Upper lobe of left lung (tissue), 6 donors: ENCODE data around the gene USP6NL. TPM values are rescaled to one million over a fixed set of nuclear protein-coding genes. Genes with fewer than 3 reads are reported as not detected.

ENCODE experiments used
- ATAC-seq, 2 donors: fragments of 200-7000 bp; cut with Tn5 transposase; one replicate each; pipeline ENCODE4 v1.9.1; 2022; ENCODE audit warnings: mild to moderate bottlenecking in 2 of 2, moderate library complexity in 2 of 2; ENCODE audit not compliant: low FRiP score in 2 of 2
- DNase-seq, 2 donors: peaks; one replicate each; pipeline ENCODE4 v3.0.0-alpha.2; 2019 to 2020
- H3K27ac ChIP-seq, 4 donors: fragments of 200-600 bp; sonication (generic); one replicate each; pipeline ENCODE4 v1.5.1; 2016 to 2019
- H3K27me3 ChIP-seq, 4 donors: fragments of 200-600 bp; sonication (generic); one replicate each; pipeline ENCODE4 v1.5.1; 2017 to 2019
- H3K36me3 ChIP-seq, 4 donors: fragments of 200-600 bp; sonication (generic); one replicate each; pipeline ENCODE4 v1.5.1; 2016 to 2019
- H3K4me1 ChIP-seq, 4 donors: fragments of 200-600 bp; sonication (generic); one replicate each; pipeline ENCODE4 v1.5.1; 2018 to 2019
- H3K4me3 ChIP-seq, 4 donors: fragments of 200-600 bp; sonication (generic); one replicate each; pipeline ENCODE4 v1.5.1; 2017 to 2019; ENCODE audit warnings: mild to moderate bottlenecking in 2 of 4, moderate library complexity in 1 of 4
- H3K9me3 ChIP-seq, 4 donors: fragments of 200-600 bp; sonication (generic); one replicate each; pipeline ENCODE4 v1.5.1; 2018 to 2019
- EP300 ChIP-seq, 4 donors: sonication (generic); formaldehyde crosslinking; IDR thresholded peaks; one replicate each; pipeline ENCODE4 v1.5.1; 2017; ENCODE audit warnings: antibody characterized with exemption in 4 of 4, control low read depth in 2 of 4
- POLR2A ChIP-seq, 4 donors: fragments of 450-650 bp; IDR thresholded peaks; one replicate each; pipeline ENCODE4 v1.5.1; 2016 to 2017; ENCODE audit warnings: antibody characterized with exemption in 4 of 4, mild to moderate bottlenecking in 2 of 4
- POLR2AphosphoS5 ChIP-seq, 2 donors: sonication (generic); formaldehyde crosslinking; IDR thresholded peaks; one replicate each; pipeline ENCODE4 v1.5.1; 2017; ENCODE audit warnings: antibody characterized with exemption in 2 of 2
- WGBS, 2 donors: methylation state at CpG; one replicate each; pipeline ENCODE4 v1.1.5; 2017 to 2018; 5-methylcytosine and 5-hydroxymethylcytosine counted together
- total RNA-seq, 6 donors: library from RNA; depleted of rRNA in 4 of 6; stranded (reverse); fragments of >200 nt in 4 of 6; gene quantifications; one replicate each; pipeline versions ENCODE4 v1.1.0 to v1.2.1, GENCODE V29; 2016 to 2021
- TF ChIP-seq, protein P1 (sequence below), 6 experiments: fragments of 450-650 bp in 4 of 6; fragments of 200-600 bp in 2 of 6; sonication (generic) in 2 of 6; IDR thresholded peaks; one replicate each; pipeline ENCODE4 v1.5.1; 2016 to 2019; ENCODE audit warnings: antibody characterized with exemption in 6 of 6
- donor health status: DM: no; HTN: no; CAD: no; lungs with moderate emphysema.
- donor health status: DM: no; HTN: yes; CAD: no; lungs with severe emphysema.

The USP6NL gene
- total RNA-seq, 6 donors from 2014 or later, result 16.4 to 28.6 (median 21.8) TPM

- TF ChIP-seq EP300 (IDR thresholded peaks at IDR 0.05) (no peak), POLR2AphosphoS5 (IDR thresholded peaks at IDR 0.05) (no peak), POLR2A (IDR thresholded peaks at IDR 0.05) (no peak)
- TF ChIP-seq, protein P1, sequence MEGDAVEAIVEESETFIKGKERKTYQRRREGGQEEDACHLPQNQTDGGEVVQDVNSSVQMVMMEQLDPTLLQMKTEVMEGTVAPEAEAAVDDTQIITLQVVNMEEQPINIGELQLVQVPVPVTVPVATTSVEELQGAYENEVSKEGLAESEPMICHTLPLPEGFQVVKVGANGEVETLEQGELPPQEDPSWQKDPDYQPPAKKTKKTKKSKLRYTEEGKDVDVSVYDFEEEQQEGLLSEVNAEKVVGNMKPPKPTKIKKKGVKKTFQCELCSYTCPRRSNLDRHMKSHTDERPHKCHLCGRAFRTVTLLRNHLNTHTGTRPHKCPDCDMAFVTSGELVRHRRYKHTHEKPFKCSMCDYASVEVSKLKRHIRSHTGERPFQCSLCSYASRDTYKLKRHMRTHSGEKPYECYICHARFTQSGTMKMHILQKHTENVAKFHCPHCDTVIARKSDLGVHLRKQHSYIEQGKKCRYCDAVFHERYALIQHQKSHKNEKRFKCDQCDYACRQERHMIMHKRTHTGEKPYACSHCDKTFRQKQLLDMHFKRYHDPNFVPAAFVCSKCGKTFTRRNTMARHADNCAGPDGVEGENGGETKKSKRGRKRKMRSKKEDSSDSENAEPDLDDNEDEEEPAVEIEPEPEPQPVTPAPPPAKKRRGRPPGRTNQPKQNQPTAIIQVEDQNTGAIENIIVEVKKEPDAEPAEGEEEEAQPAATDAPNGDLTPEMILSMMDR (IDR thresholded peaks at IDR 0.05), result no peak
- ATAC-seq (no peak), DNase-seq (no peak)
- Histone ChIP-seq H3K36me3 (no peaks in the 10 kb centered on the region), H3K4me1 (peaks cover 16 to 23% (median 21%) of the 10 kb centered on the region in 4 donors), H3K4me3 (no peak overlapping the region), H3K9me3 (no peaks in the 10 kb centered on the region), H3K27me3 (no peaks in the 10 kb centered on the region), H3K27ac (no peak overlapping the region)
- WGBS, 2 donors, result 85 to 90% methylated on average over 1 of the region's 1 CpG
Observed at GRCh38 chr10:11548065-11548767, 63.2 kb downstream of the USP6NL start.

DNA sequence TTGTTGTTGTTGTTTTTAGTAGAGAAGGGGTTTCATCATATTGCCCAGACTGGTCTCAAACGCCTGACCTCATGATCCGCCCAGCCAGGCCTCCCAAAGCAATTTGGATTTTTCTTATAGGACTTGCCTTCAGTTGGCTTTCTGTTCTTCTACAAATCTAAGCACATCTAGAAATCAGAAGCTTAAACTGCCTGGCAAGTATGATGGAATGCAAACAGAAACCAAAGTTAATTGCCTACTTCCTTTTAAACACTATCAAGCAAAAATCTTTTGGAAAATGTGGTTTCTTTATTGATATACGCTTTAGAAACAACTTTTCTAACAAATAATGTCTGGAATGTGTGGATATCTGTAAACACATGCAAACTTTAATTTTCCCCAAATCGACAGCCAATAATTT is 64.9 kb downstream of the USP6NL start:
- H3K27me3 ChIP-seq, result no peaks in the 10 kb centered on the region
- H3K27ac ChIP-seq, result no peak overlapping the region
- no peak for ATAC-seq
- no peaks in the 10 kb centered on the region for H3K36me3 ChIP-seq
- TF ChIP-seq, protein P1 (IDR thresholded peaks at IDR 0.05), result no peak
- no peak for TF ChIP-seq EP300 (IDR thresholded peaks at IDR 0.05)
- TF ChIP-seq POLR2AphosphoS5 (IDR thresholded peaks at IDR 0.05), result no peak
- no peak for TF ChIP-seq POLR2A (IDR thresholded peaks at IDR 0.05)
- 55 to 67% methylated on average over 4 of the region's 4 CpGs for WGBS, 2 donors
- DNase-seq, result no peak
- H3K4me3 ChIP-seq, result no peak overlapping the region
- H3K4me1 ChIP-seq, result peaks cover 6 to 10% (median 8%) of the 10 kb centered on the region in 4 donors
- H3K9me3 ChIP-seq, result no peaks in the 10 kb centered on the region

DNA sequence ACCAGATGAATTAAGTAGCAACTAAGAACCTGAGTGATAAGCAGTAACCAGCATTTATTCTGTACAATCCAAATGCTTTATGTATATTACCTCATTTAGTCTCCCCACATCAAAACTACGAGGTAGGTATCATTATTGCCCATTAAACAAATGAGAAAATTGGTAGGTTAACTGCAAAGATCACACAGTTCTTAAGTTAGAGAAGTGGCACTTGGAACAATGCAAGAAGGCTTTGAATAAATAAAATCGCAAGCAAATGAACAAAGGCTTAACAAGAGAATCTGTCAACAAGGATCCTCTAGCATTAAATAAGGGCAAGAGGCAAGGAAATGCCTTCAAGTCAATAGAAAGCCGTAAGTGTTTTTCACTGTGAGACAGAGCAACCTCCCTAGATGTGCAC is 70.2 kb downstream of the USP6NL start:
- no peak overlapping the region for H3K4me3 ChIP-seq
- H3K27ac ChIP-seq, result no peak overlapping the region
- peaks cover under 1 to 15% (median 4%) of the 10 kb centered on the region in 4 donors for H3K4me1 ChIP-seq
- ATAC-seq (no peak), DNase-seq (no peak)
- TF ChIP-seq, protein P1 (IDR thresholded peaks at IDR 0.05), result no peak
- TF ChIP-seq POLR2AphosphoS5 (IDR thresholded peaks at IDR 0.05) (no peak), EP300 (IDR thresholded peaks at IDR 0.05) (no peak), POLR2A (IDR thresholded peaks at IDR 0.05) (no peak)
- no peaks in the 10 kb centered on the region for H3K36me3 ChIP-seq
- H3K27me3 ChIP-seq, result no peaks in the 10 kb centered on the region
- 56 to 65% methylated on average over 3 of the region's 3 CpGs for WGBS, 2 donors
- no peaks in the 10 kb centered on the region for H3K9me3 ChIP-seq

- Histone ChIP-seq H3K4me1 (peaks cover 0 to 15% (median 2%) of the 10 kb centered on the region in 4 donors), H3K36me3 (no peaks in the 10 kb centered on the region), H3K4me3 (no peak overlapping the region), H3K27me3 (no peaks in the 10 kb centered on the region), H3K9me3 (no peaks in the 10 kb centered on the region), H3K27ac (no peak overlapping the region)
- DNase-seq, result no peak
- 85 to 91% methylated on average over 2 of the region's 2 CpGs for WGBS, 2 donors
- peak in 1 of 2 donors; percentile 19 for ATAC-seq
- TF ChIP-seq, protein P1 (IDR thresholded peaks at IDR 0.05), result no peak
- TF ChIP-seq POLR2AphosphoS5 (IDR thresholded peaks at IDR 0.05), result no peak
- TF ChIP-seq POLR2A (IDR thresholded peaks at IDR 0.05), result no peak
- TF ChIP-seq EP300 (IDR thresholded peaks at IDR 0.05), result no peak
Observed at GRCh38 chr10:11539191-11539868, 72.1 kb downstream of the USP6NL start.
